ENCODE measurements around the gene GIPC2.

DNA sequence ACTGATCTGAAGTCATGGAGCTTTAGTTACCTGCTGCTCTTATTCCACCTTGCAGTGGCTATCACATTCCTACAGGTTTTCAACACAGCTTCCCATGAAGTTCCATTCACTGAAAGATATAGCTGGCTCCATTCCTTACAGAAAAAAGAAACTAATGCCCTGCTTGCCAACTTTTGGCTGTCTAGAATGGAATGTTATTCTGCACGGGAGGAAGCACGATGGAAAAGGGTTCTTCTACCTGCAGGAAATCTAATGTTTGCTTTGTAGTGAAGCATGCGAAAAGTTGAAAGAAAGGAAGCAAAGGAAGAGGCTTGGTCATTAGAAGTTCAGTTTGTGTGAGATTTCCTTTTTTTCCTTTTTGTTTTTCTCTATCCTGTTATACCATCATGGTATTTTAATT lies 32.6 kb downstream of the GIPC2 start:
- TF ChIP-seq, protein P1, sequence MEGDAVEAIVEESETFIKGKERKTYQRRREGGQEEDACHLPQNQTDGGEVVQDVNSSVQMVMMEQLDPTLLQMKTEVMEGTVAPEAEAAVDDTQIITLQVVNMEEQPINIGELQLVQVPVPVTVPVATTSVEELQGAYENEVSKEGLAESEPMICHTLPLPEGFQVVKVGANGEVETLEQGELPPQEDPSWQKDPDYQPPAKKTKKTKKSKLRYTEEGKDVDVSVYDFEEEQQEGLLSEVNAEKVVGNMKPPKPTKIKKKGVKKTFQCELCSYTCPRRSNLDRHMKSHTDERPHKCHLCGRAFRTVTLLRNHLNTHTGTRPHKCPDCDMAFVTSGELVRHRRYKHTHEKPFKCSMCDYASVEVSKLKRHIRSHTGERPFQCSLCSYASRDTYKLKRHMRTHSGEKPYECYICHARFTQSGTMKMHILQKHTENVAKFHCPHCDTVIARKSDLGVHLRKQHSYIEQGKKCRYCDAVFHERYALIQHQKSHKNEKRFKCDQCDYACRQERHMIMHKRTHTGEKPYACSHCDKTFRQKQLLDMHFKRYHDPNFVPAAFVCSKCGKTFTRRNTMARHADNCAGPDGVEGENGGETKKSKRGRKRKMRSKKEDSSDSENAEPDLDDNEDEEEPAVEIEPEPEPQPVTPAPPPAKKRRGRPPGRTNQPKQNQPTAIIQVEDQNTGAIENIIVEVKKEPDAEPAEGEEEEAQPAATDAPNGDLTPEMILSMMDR (IDR thresholded peaks at IDR 0.05) = no peak
- TF ChIP-seq POLR2A (IDR thresholded peaks at IDR 0.05) = no peak
- TF ChIP-seq EP300 (IDR thresholded peaks at IDR 0.05) = no peak
